ENCODE results near the gene EIPR1. TPM values are rescaled to one million over a fixed set of nuclear protein-coding genes. Genes with fewer than 3 reads are reported as not detected.
"Not testable (repeated sequence)": the region's sequence is repeated elsewhere in the genome, so short reads cannot be mapped to it uniquely, and the experiment has no call there.

EIPR1 gene
- polyA plus RNA-seq, 1 donor from 2014 or later: 138 TPM

DNA sequence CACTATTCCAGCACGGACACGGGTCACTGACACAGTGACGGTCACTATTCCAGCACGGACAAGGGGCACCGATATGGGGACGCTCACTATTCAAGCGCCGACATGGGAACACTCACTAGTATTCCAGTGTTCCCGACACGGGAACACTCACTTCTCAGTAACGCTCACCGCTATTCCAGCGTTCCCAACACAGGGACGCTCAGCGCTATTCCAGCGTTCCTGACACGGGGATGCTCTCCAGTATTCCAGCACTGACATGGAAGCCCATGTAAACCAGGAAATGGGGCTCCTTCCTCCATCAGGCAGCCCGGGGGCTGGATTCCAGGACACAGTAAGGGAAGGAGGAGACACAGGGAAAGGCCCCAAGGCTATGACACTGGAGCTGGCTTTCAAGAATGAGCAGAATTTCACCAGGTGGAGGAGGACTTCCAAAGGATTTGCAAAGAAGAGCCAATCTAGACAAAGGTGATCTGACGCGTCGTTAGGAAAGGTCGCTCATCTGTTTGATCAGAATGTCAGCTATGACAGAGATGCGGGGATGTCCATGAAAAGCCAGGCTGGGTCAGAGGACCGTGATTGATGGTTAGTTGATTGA lies 196.1 kb downstream of the EIPR1 start:
- no peak overlapping the region for H3K4me3 ChIP-seq (ENCODE audit: low read length)
- H3K9me2 ChIP-seq (ENCODE audit: insufficient read depth, low read length): no peaks in the 10 kb centered on the region
- H3F3A ChIP-seq (ENCODE audit: insufficient read depth, low read length, poor library complexity, severe bottlenecking): no peaks in the 10 kb centered on the region
- no peak overlapping the region for H3K4me2 ChIP-seq (ENCODE audit: low read length)
- no peaks in the 10 kb centered on the region for H3K27me3 ChIP-seq (ENCODE audit: insufficient read depth, low read depth, low read length)
- H3K27ac ChIP-seq (ENCODE audit: low read length): no peak overlapping the region
- H3K79me2 ChIP-seq (replicated peaks; ENCODE audit: insufficient read depth, low read length): no peaks in the 10 kb centered on the region
- H4K20me1 ChIP-seq (ENCODE audit: insufficient read depth): no peaks in the 10 kb centered on the region
- TF ChIP-seq EP300 (conservative IDR thresholded peaks at IDR 0.05; ENCODE audit: poor library complexity, severe bottlenecking): no peak
- no peak for TF ChIP-seq SMC3 (conservative IDR thresholded peaks at IDR 0.05; ENCODE audit: poor library complexity)
- TF ChIP-seq MXI1 (conservative IDR thresholded peaks at IDR 0.05; ENCODE audit: poor library complexity, severe bottlenecking): no peak
- TF ChIP-seq EZH2 (IDR thresholded peaks at IDR 0.05; ENCODE audit: borderline replicate concordance, insufficient read depth, low read length, poor library complexity, severe bottlenecking): no peak
- H3K9me3 ChIP-seq (ENCODE audit: low read length): peaks cover 11% of the 10 kb centered on the region
- no peak overlapping the region for H3K9ac ChIP-seq (ENCODE audit: low read length)
- no peak overlapping the region for H2AFZ ChIP-seq (ENCODE audit: low read depth, low read length)
- H3K36me3 ChIP-seq (ENCODE audit: insufficient read depth, low read length): no peaks in the 10 kb centered on the region

DNA sequence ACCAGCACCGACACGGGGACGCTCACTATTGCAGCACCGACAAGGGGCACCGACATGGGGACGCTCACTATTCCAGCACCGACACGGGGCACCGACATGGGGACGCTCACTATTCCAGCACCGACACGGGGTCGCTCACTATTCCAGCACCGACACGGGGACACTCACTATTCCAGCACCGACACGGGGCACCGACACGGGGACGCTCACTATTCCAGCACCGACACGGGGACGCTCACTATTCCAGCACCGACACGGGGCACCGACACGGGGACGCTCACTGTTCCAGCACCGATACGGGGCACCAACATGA lies 196.8 kb downstream of the EIPR1 start:
- H3K9me3 ChIP-seq (ENCODE audit: low read length): peaks cover 11% of the 10 kb centered on the region
- H3K36me3 ChIP-seq (ENCODE audit: insufficient read depth, low read length); H3K4me2 ChIP-seq (ENCODE audit: low read length); H3K4me3 ChIP-seq (ENCODE audit: low read length); H3K9ac ChIP-seq (ENCODE audit: low read length); H3F3A ChIP-seq (ENCODE audit: insufficient read depth, low read length, poor library complexity, severe bottlenecking); H4K20me1 ChIP-seq (ENCODE audit: insufficient read depth); H3K27me3 ChIP-seq (ENCODE audit: insufficient read depth, low read depth, low read length); H3K79me2 ChIP-seq (replicated peaks; ENCODE audit: insufficient read depth, low read length); H2AFZ ChIP-seq (ENCODE audit: low read depth, low read length); H3K27ac ChIP-seq (ENCODE audit: low read length); H3K9me2 ChIP-seq (ENCODE audit: insufficient read depth, low read length): not testable (repeated sequence)

DNA sequence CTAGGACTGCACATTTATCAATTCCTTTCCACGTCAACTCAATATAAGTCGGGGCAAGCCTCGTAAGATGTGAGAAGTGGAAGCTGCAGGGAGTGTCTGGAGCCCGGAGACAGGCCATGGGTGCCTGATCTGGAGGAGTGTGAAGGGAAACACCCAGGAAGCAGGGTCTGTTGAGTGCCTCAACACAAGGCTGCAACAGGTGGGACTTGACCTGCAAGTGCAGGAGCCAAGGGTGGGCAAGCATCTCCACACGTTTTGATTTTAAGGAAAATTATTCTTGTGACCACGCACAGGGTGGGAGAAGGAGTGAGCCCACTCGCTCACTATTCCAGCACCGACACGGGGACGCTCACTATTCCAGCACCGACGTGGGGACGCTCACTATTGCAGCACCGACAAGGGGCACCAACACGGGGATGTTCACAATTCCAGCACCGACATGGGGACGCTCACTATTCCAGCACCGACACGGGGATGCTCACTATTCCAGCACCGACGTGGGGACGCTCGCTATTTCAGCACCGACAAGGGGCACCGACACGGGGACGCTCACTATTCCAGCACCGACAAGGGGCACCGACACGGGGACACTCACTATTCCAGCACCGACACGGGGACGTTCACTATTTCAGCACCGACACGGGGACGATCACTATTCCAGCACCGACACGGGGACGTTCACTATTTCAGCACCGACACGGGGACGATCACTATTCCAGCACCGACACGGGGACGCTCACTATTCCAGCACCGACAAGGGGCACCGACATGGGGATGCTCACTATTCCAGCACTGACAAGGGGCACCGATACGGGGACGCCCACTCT lies 197.3 kb downstream of the EIPR1 start:
- no peak overlapping the region for H3K27ac ChIP-seq (ENCODE audit: low read length)
- TF ChIP-seq POLR2AphosphoS5 (IDR thresholded peaks at IDR 0.05) (no peak), RAD21 (conservative IDR thresholded peaks at IDR 0.05) (no peak)
- TF ChIP-seq, protein P1, sequence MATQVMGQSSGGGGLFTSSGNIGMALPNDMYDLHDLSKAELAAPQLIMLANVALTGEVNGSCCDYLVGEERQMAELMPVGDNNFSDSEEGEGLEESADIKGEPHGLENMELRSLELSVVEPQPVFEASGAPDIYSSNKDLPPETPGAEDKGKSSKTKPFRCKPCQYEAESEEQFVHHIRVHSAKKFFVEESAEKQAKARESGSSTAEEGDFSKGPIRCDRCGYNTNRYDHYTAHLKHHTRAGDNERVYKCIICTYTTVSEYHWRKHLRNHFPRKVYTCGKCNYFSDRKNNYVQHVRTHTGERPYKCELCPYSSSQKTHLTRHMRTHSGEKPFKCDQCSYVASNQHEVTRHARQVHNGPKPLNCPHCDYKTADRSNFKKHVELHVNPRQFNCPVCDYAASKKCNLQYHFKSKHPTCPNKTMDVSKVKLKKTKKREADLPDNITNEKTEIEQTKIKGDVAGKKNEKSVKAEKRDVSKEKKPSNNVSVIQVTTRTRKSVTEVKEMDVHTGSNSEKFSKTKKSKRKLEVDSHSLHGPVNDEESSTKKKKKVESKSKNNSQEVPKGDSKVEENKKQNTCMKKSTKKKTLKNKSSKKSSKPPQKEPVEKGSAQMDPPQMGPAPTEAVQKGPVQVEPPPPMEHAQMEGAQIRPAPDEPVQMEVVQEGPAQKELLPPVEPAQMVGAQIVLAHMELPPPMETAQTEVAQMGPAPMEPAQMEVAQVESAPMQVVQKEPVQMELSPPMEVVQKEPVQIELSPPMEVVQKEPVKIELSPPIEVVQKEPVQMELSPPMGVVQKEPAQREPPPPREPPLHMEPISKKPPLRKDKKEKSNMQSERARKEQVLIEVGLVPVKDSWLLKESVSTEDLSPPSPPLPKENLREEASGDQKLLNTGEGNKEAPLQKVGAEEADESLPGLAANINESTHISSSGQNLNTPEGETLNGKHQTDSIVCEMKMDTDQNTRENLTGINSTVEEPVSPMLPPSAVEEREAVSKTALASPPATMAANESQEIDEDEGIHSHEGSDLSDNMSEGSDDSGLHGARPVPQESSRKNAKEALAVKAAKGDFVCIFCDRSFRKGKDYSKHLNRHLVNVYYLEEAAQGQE (IDR thresholded peaks at IDR 0.05; ENCODE audit: borderline replicate concordance): no peak
- TF ChIP-seq, protein P2, sequence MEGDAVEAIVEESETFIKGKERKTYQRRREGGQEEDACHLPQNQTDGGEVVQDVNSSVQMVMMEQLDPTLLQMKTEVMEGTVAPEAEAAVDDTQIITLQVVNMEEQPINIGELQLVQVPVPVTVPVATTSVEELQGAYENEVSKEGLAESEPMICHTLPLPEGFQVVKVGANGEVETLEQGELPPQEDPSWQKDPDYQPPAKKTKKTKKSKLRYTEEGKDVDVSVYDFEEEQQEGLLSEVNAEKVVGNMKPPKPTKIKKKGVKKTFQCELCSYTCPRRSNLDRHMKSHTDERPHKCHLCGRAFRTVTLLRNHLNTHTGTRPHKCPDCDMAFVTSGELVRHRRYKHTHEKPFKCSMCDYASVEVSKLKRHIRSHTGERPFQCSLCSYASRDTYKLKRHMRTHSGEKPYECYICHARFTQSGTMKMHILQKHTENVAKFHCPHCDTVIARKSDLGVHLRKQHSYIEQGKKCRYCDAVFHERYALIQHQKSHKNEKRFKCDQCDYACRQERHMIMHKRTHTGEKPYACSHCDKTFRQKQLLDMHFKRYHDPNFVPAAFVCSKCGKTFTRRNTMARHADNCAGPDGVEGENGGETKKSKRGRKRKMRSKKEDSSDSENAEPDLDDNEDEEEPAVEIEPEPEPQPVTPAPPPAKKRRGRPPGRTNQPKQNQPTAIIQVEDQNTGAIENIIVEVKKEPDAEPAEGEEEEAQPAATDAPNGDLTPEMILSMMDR (IDR thresholded peaks at IDR 0.05; ENCODE audit: poor library complexity, severe bottlenecking): no peak

More for the DNA sequence above, 197.3 kb downstream of the EIPR1 start:
- no peak overlapping the region for H3K4me3 ChIP-seq (ENCODE audit: low read length)
- H2AFZ ChIP-seq (ENCODE audit: low read depth, low read length): no peak overlapping the region
- no peaks in the 10 kb centered on the region for H3K36me3 ChIP-seq (ENCODE audit: insufficient read depth, low read length)
- no peaks in the 10 kb centered on the region for H3K27me3 ChIP-seq (ENCODE audit: insufficient read depth, low read depth, low read length)
- no peaks in the 10 kb centered on the region for H4K20me1 ChIP-seq (ENCODE audit: insufficient read depth)
- H3K9ac ChIP-seq (ENCODE audit: low read length): no peak overlapping the region
- no peaks in the 10 kb centered on the region for H3K79me2 ChIP-seq (replicated peaks; ENCODE audit: insufficient read depth, low read length)
- H3K9me3 ChIP-seq (ENCODE audit: low read length): peaks cover 11% of the 10 kb centered on the region
- no peaks in the 10 kb centered on the region for H3K9me2 ChIP-seq (ENCODE audit: insufficient read depth, low read length)
- no peak overlapping the region for H3K4me2 ChIP-seq (ENCODE audit: low read length)
- no peaks in the 10 kb centered on the region for H3F3A ChIP-seq (ENCODE audit: insufficient read depth, low read length, poor library complexity, severe bottlenecking)

Data from neural cell (in vitro differentiated cells).